Measurements from ENCODE around the gene PYDC2. TPM values are rescaled to one million over a fixed set of nuclear protein-coding genes. Genes with fewer than 3 reads are reported as not detected.

PYDC2 gene
- total and polyA plus RNA-seq, 2 donors (not counting 1 experiment from before 2014, with no cell fraction given), result not detected

DNA sequence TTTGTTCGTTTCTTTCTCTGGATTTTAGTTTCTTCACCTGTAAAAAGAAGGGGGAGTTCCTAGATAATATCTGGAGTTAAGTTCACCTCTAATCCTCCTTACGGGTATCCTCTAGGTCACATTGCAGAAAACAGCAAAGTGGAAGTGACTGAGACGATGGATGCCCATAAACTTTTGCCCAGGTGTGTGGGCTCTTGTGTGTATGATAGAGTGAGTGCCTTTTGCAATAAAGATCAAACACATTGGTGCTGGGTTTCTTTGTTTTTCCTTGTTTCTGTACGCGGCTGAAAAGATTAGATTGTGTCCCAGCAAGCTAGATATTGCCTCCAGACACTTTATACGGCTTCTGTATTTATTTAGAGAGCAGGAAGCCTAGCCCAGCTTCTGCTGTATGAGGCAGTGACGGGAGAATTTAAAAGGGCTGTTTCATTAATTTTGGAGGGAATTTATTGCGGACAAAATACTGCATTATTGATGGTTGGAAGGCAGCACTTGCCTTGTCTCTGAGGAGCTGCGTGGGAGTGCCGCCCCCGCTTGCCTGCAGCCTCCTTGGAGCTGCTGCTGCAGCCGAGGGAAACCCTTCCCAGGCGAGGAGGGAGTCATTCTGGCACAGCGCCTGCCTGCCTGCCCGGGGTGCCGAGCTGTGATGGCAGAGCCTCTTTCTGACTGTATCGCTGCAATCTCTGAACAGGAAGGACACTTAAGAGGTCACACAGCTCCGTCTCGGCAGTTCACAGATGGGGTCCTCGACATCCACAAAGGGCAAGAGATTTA is 38.5 kb downstream of the PYDC2 start:
- Histone ChIP-seq H3K27ac (ENCODE audit: insufficient read depth, low read length) (no peak overlapping the region), H3K9me3 (ENCODE audit: control insufficient read depth, insufficient read depth, low read depth, low read length) (no peaks in the 10 kb centered on the region), H3K4me2 (ENCODE audit: extremely low read depth, insufficient read depth, low read length) (peak overlapping the region; percentile 68), H3K36me3 (ENCODE audit: control insufficient read depth, insufficient read depth, low read length) (no peaks in the 10 kb centered on the region), H4K20me1 (ENCODE audit: control insufficient read depth, extremely low read depth, insufficient read depth, low read length) (no peaks in the 10 kb centered on the region), H3K27me3 (ENCODE audit: control insufficient read depth, insufficient read depth, low read length) (no peaks in the 10 kb centered on the region), H3K79me2 (ENCODE audit: control insufficient read depth, insufficient read depth, low read length) (no peaks in the 10 kb centered on the region), H3K9ac (ENCODE audit: insufficient read depth, low read length) (no peak overlapping the region), H2AFZ (ENCODE audit: low read length) (peak overlapping the region; percentile 63), H3K4me1 (ENCODE audit: control insufficient read depth, extremely low read depth, insufficient read depth, low read length) (no peaks in the 10 kb centered on the region), H3K4me3 (replicated peaks in 1 of 4; ENCODE audit: control extremely low read depth in 1 of 4, insufficient read depth in 1 of 4, low read depth in 3 of 4, low read length in 4 of 4) (peak overlapping the region; percentile 12 to 48 (median 21))
- DNase-seq (ENCODE audit: low read depth in 2 of 2), result peak; percentile 43 to 59
- TF ChIP-seq, protein P1, sequence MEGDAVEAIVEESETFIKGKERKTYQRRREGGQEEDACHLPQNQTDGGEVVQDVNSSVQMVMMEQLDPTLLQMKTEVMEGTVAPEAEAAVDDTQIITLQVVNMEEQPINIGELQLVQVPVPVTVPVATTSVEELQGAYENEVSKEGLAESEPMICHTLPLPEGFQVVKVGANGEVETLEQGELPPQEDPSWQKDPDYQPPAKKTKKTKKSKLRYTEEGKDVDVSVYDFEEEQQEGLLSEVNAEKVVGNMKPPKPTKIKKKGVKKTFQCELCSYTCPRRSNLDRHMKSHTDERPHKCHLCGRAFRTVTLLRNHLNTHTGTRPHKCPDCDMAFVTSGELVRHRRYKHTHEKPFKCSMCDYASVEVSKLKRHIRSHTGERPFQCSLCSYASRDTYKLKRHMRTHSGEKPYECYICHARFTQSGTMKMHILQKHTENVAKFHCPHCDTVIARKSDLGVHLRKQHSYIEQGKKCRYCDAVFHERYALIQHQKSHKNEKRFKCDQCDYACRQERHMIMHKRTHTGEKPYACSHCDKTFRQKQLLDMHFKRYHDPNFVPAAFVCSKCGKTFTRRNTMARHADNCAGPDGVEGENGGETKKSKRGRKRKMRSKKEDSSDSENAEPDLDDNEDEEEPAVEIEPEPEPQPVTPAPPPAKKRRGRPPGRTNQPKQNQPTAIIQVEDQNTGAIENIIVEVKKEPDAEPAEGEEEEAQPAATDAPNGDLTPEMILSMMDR (conservative IDR thresholded peaks at IDR 0.05 in 1 of 2, IDR thresholded peaks at IDR 0.05 in 1 of 2; ENCODE audit: low read depth in 1 of 2, low read length in 2 of 2), result no peak
- no peak for TF ChIP-seq EZH2 (IDR thresholded peaks at IDR 0.05; ENCODE audit: low read length, missing control alignments)

DNA sequence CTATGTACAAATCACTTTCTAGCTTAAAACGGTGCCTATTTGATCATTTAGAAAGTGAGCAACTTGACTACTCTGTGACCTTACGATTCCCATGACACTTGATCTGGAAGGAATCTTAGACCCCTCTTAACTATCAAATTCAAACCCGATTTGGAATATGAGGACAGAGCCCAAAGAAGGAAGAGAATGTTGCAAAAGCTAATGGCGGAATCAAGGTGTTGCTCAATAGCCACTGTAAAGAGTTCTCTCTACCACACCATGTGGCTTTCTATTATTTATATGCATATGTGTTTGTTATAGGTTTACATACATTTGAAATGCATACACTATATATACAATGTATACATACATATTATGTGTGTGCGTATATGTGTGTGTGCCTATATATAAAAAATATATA is 39.9 kb downstream of the PYDC2 start:
- Histone ChIP-seq H3K4me1 (ENCODE audit: control insufficient read depth, extremely low read depth, insufficient read depth, low read length) (no peaks in the 10 kb centered on the region), H3K4me3 (replicated peaks in 1 of 4; ENCODE audit: control extremely low read depth in 1 of 4, insufficient read depth in 1 of 4, low read depth in 3 of 4, low read length in 4 of 4) (no peak overlapping the region), H4K20me1 (ENCODE audit: control insufficient read depth, extremely low read depth, insufficient read depth, low read length) (no peaks in the 10 kb centered on the region), H3K36me3 (ENCODE audit: control insufficient read depth, insufficient read depth, low read length) (no peaks in the 10 kb centered on the region), H3K9me3 (ENCODE audit: control insufficient read depth, insufficient read depth, low read depth, low read length) (no peaks in the 10 kb centered on the region), H2AFZ (ENCODE audit: low read length) (no peak overlapping the region), H3K27me3 (ENCODE audit: control insufficient read depth, insufficient read depth, low read length) (no peaks in the 10 kb centered on the region), H3K79me2 (ENCODE audit: control insufficient read depth, insufficient read depth, low read length) (no peaks in the 10 kb centered on the region), H3K27ac (ENCODE audit: insufficient read depth, low read length) (no peak overlapping the region), H3K9ac (ENCODE audit: insufficient read depth, low read length) (no peak overlapping the region), H3K4me2 (ENCODE audit: extremely low read depth, insufficient read depth, low read length) (no peak overlapping the region)
- no peak for DNase-seq (ENCODE audit: low read depth in 2 of 2)
- no peak for TF ChIP-seq EZH2 (IDR thresholded peaks at IDR 0.05; ENCODE audit: low read length, missing control alignments)
- TF ChIP-seq, protein P1 (conservative IDR thresholded peaks at IDR 0.05 in 1 of 2, IDR thresholded peaks at IDR 0.05 in 1 of 2; ENCODE audit: low read depth in 1 of 2, low read length in 2 of 2), result no peak

DNA sequence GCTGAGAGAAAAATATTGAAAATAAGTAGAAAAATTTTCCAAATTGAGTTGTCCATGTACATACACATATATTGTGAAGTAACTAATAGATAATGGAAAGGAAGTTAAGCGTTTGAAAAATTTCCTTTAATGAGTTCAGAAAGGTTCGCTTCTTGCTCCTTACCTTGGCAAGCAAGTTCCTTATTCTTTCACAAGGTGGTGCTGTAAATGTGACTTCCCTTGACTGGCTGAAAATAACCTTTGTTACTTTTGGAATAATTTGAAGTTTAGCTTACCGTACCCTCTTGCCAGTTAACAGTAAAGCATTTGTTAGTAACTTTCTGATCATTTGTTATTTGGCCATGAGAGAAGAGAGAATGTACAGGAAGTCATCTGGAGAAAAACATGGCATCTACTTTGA is 41.6 kb downstream of the PYDC2 start:
- Histone ChIP-seq H3K27me3 (ENCODE audit: control insufficient read depth, insufficient read depth, low read length) (no peaks in the 10 kb centered on the region), H3K36me3 (ENCODE audit: control insufficient read depth, insufficient read depth, low read length) (no peaks in the 10 kb centered on the region), H3K4me1 (ENCODE audit: control insufficient read depth, extremely low read depth, insufficient read depth, low read length) (no peaks in the 10 kb centered on the region)

More for the DNA sequence above, 41.6 kb downstream of the PYDC2 start:
- Histone ChIP-seq H2AFZ (ENCODE audit: low read length) (no peak overlapping the region), H3K9me3 (ENCODE audit: control insufficient read depth, insufficient read depth, low read depth, low read length) (no peaks in the 10 kb centered on the region), H4K20me1 (ENCODE audit: control insufficient read depth, extremely low read depth, insufficient read depth, low read length) (no peaks in the 10 kb centered on the region), H3K4me2 (ENCODE audit: extremely low read depth, insufficient read depth, low read length) (no peak overlapping the region), H3K79me2 (ENCODE audit: control insufficient read depth, insufficient read depth, low read length) (no peaks in the 10 kb centered on the region), H3K27ac (ENCODE audit: insufficient read depth, low read length) (no peak overlapping the region), H3K4me3 (replicated peaks in 1 of 4; ENCODE audit: control extremely low read depth in 1 of 4, insufficient read depth in 1 of 4, low read depth in 3 of 4, low read length in 4 of 4) (no peak overlapping the region), H3K9ac (ENCODE audit: insufficient read depth, low read length) (no peak overlapping the region)
- TF ChIP-seq EZH2 (IDR thresholded peaks at IDR 0.05; ENCODE audit: low read length, missing control alignments), result no peak
- TF ChIP-seq, protein P1 (conservative IDR thresholded peaks at IDR 0.05 in 1 of 2, IDR thresholded peaks at IDR 0.05 in 1 of 2; ENCODE audit: low read depth in 1 of 2, low read length in 2 of 2), result no peak
- DNase-seq (ENCODE audit: low read depth in 2 of 2), result no peak
